ENCODE measurements around the gene KCNH6. TPM values are rescaled to one million over a fixed set of nuclear protein-coding genes. Genes with fewer than 3 reads are reported as not detected.

The KCNH6 gene
- total RNA-seq, 2 donors from 2014 or later: 0.47 to 0.80 TPM

DNA sequence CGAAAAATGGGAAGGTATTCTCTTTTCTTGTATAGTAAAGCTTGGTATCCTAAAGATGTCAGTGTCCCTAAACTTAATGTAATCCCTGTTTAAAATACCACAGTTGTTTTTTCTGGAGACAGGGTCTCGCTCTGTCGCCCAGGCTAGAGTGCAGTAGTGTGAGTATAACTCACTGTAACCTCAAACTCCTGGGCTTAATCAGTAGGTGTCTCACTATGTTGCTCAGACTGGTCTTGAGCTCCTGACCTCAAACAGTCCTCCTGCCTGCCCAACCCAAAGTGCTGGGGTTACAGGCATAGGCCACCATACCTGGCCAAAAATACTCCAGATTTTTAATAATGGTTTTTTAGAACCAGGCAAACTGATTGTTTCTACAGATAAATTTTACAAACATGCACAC lies 35.3 kb downstream of the KCNH6 start:
- no peak for DNase-seq
- Histone ChIP-seq H3K27ac (no peak overlapping the region), H3K9me3 (no peaks in the 10 kb centered on the region), H3K36me3 (no peaks in the 10 kb centered on the region), H3K27me3 (no peaks in the 10 kb centered on the region), H3K4me3 (no peak overlapping the region), H3K9ac (ENCODE audit: low read depth in 2 of 2, low read length in 2 of 2) (no peak overlapping the region), H3K4me1 (peaks cover 2% of the 10 kb centered on the region)
- intact Hi-C loops (cut with DNase I): no loop called here
- TF ChIP-seq CTCF (IDR thresholded peaks at IDR 0.05): no peak

DNA sequence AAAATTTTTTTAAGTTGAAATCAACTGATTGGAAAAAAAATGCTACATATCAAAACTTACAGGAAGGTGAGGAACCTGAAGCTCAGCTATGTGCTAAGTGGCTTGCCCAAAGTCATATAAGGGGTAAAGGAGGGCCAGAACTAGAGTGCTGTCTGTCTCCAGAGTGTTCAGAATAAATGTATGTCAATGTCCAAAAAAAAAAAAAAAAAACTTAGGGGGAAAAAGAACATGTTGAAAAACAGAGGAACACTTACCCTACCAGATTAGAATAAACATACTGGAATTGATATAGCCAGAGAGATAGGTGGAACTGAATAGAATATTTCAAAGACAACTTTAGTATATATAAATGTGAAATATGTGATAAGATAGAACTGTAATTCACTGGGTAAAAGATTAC lies 38.7 kb downstream of the KCNH6 start:
- TF ChIP-seq CTCF (IDR thresholded peaks at IDR 0.05): no peak
- H3K27me3 ChIP-seq: no peaks in the 10 kb centered on the region
- no peak overlapping the region for H3K27ac ChIP-seq
- no peaks in the 10 kb centered on the region for H3K4me1 ChIP-seq
- no peaks in the 10 kb centered on the region for H3K36me3 ChIP-seq
- no peak overlapping the region for H3K9ac ChIP-seq (ENCODE audit: low read depth in 2 of 2, low read length in 2 of 2)
- intact Hi-C loops (cut with DNase I): no loop called here
- H3K4me3 ChIP-seq: no peak overlapping the region
- H3K9me3 ChIP-seq: no peaks in the 10 kb centered on the region
- DNase-seq: no peak

- intact Hi-C loops (cut with DNase I): no loop called here
- Histone ChIP-seq H3K4me3 (no peak overlapping the region), H3K27me3 (no peaks in the 10 kb centered on the region), H3K9ac (ENCODE audit: low read depth in 2 of 2, low read length in 2 of 2) (no peak overlapping the region), H3K36me3 (no peaks in the 10 kb centered on the region), H3K27ac (no peak overlapping the region), H3K4me1 (no peaks in the 10 kb centered on the region), H3K9me3 (no peaks in the 10 kb centered on the region)
- no peak for DNase-seq
- no peak for TF ChIP-seq CTCF (IDR thresholded peaks at IDR 0.05)
Observed at GRCh38 chr17:63563339-63563738, 40.2 kb downstream of the KCNH6 start.

DNA sequence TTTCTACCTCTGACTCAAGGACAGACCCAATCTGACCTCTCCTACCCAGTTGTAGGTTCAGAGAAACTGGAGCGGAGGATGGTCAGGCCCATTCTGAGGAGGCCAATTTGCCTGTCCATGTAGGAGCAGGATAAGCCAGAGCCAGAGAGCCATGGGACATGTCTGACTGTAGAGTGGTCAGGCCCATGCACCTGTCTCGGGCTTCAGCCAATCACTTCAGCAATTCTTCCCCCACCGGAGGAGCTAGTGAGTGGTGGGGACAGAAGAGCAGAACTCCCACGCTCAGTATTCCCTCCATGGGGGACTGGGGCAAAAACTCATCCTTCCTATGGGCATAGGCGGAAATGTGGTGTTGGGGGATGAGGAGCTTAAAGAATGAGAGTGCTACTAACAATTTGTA lies 41.4 kb downstream of the KCNH6 start:
- no peak for TF ChIP-seq CTCF (IDR thresholded peaks at IDR 0.05)
- Histone ChIP-seq H3K27ac (no peak overlapping the region), H3K9me3 (no peaks in the 10 kb centered on the region), H3K9ac (ENCODE audit: low read depth in 2 of 2, low read length in 2 of 2) (no peak overlapping the region), H3K36me3 (no peaks in the 10 kb centered on the region), H3K4me3 (no peak overlapping the region), H3K4me1 (no peaks in the 10 kb centered on the region), H3K27me3 (no peaks in the 10 kb centered on the region)
- intact Hi-C loops (cut with DNase I): no loop called here
- DNase-seq: no peak

- H3K4me1 ChIP-seq: no peaks in the 10 kb centered on the region
- no peak for DNase-seq
- no peaks in the 10 kb centered on the region for H3K9me3 ChIP-seq
- no peak overlapping the region for H3K27ac ChIP-seq
- H3K9ac ChIP-seq (ENCODE audit: low read depth in 2 of 2, low read length in 2 of 2): no peak overlapping the region
- TF ChIP-seq CTCF (IDR thresholded peaks at IDR 0.05): no peak
- H3K27me3 ChIP-seq: no peaks in the 10 kb centered on the region
- no peaks in the 10 kb centered on the region for H3K36me3 ChIP-seq
- intact Hi-C loops (cut with DNase I): no loop called here
- no peak overlapping the region for H3K4me3 ChIP-seq
Observed at GRCh38 chr17:63567229-63567628, 44.1 kb downstream of the KCNH6 start.

- Histone ChIP-seq H3K27me3 (no peaks in the 10 kb centered on the region), H3K27ac (no peak overlapping the region), H3K4me3 (no peak overlapping the region), H3K4me1 (no peaks in the 10 kb centered on the region), H3K9ac (ENCODE audit: low read depth in 2 of 2, low read length in 2 of 2) (no peak overlapping the region), H3K36me3 (no peaks in the 10 kb centered on the region), H3K9me3 (no peaks in the 10 kb centered on the region)
- no peak for TF ChIP-seq CTCF (IDR thresholded peaks at IDR 0.05)
- intact Hi-C loops (cut with DNase I): no loop called here
- DNase-seq: no peak
Observed at GRCh38 chr17:63568563-63568962, 45.4 kb downstream of the KCNH6 start.
